GM12865 (cell line): ENCODE measurements around the gene PSTPIP1.

Experiments
- DNase-seq: peaks from one replicate; pipeline ENCODE4 v3.0.0; 2010; ENCODE audit warnings: low read depth
- H3K4me3 ChIP-seq: 2 replicates; pipeline ENCODE4 v1.5.1; 2011; ENCODE audit warnings: mild to moderate bottlenecking, low read depth, low read length, control low read depth
- TF ChIP-seq, protein P1 (sequence below): IDR thresholded peaks from 2 replicates; pipeline ENCODE4 v1.5.1; 2011; ENCODE audit warnings: low read length, control low read depth, low read depth, inconsistent platforms; ENCODE audit not compliant: insufficient read depth; ENCODE audit errors: missing control alignments

PSTPIP1 gene

DNA sequence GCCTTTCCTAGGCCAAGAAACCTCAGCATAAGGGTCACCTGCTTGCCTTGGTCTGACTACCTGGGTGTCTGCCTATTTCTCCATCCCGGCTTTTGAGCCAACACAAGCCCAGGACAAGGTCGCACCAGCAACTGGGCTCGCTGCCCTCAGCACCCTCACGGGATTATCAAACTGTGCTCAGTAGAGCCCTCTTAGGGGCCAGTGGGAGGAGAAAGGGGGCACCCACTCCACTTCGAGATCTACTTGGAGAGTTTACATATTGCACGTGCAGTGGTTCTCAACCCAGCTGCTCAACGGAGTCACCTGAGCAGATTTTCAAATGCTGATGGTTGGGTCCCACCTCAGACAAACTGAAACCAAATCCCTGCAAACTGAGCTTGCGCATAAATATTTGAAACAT lies 44.9 kb downstream of the PSTPIP1 start:
- H3K4me3 ChIP-seq = no peak overlapping the region
- TF ChIP-seq, protein P1, sequence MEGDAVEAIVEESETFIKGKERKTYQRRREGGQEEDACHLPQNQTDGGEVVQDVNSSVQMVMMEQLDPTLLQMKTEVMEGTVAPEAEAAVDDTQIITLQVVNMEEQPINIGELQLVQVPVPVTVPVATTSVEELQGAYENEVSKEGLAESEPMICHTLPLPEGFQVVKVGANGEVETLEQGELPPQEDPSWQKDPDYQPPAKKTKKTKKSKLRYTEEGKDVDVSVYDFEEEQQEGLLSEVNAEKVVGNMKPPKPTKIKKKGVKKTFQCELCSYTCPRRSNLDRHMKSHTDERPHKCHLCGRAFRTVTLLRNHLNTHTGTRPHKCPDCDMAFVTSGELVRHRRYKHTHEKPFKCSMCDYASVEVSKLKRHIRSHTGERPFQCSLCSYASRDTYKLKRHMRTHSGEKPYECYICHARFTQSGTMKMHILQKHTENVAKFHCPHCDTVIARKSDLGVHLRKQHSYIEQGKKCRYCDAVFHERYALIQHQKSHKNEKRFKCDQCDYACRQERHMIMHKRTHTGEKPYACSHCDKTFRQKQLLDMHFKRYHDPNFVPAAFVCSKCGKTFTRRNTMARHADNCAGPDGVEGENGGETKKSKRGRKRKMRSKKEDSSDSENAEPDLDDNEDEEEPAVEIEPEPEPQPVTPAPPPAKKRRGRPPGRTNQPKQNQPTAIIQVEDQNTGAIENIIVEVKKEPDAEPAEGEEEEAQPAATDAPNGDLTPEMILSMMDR = no peak
- no peak for DNase-seq

DNA sequence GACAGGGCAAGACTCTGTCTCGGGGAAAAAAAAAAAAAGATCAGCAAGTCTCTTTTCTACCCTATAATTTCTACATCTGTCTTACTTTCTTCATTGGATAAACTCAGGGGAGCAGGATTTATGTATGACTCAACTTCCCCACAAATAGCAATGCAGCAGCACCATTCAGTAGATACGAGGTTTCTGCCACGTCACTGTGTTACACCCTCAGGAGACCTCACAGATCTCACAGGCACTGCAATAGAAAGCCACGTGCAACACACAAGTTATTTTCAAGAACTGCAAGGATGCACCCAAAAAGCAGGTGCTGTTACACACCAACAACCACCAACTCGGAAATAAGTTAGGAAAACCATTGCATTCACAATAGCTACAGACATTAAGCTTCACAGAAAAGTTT lies 45.7 kb downstream of the PSTPIP1 start:
- H3K4me3 ChIP-seq = no peak overlapping the region
- TF ChIP-seq, protein P1 = no peak
- DNase-seq = no peak

DNA sequence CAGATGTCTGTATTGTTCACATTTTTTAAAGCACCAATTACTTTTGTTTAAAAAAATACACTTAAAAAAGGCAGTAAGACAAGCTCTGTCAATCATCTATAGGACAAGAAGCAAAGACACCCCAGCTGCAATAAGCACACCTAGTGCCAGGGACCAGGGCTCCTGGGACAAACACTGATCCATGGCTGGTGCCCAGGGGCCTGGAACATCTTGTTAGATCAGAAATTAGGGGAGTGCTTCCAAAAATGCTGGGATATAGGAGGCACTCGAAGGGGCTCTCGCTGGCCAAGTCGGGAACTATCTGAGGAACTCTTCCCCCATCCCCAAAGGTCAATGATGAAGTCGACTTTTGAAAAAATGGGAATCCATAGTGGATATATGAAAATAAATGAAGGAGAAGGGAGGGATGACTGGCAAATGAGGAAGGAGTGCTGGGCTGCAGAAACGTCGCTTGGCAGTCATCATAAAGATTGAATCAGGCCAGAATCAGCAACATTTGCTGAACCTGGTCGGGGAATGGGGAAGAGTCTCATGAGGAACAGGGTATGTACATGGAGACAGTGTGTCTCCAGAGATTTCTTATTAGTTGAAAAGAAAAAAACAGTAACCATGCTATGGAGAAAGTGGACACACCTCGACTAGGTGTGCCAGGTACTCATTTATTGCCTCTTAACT lies 47.5 kb downstream of the PSTPIP1 start:
- no peak for DNase-seq
- H3K4me3 ChIP-seq = no peak overlapping the region
- TF ChIP-seq, protein P1 = no peak

DNA sequence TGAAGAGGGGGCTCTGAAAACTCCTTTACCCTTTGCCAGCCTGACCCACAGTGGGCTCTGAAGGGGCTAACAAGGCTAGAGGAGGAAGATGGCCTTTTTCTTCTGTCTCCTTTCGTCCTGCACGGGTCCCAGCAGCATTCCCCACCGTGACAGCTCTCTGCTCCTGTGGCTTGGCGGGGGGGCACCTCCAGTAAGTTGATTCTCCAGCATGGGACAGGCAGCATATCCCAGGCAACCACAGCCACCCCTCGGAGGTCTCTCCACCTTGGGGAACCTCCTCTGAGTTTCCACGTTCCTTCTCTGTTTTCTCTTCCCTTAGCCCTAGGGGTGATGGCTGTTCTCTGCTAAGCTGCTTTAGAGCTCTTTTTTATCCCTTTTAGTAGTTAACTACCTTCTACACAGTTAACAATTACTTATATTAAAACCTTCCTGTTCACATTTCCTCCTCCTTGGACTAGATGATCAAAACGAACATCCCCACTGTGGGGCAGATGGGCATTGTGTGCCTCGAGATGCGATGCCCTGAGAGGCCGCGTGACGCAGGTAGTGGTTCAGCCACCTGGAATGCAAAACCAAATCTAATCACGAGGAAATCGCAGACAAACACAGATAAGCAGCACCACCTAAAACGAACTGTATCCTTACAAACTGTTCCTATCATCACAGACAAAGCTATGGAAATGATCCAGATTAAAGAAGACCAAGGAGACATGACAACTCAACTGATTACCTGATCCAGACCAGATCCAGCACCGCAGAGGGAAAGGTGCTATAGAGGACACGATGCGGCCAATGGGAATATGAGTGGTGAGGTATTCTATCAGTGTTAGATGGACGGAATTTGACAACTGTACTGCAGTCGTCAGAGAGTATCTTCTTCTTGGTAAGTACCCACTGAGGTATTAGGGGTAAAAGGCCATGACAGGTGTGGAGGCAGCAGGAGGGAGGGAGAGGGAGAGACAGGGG lies 48.3 kb downstream of the PSTPIP1 start:
- DNase-seq = no peak
- no peak overlapping the region for H3K4me3 ChIP-seq
- TF ChIP-seq, protein P1 = no peak

DNA sequence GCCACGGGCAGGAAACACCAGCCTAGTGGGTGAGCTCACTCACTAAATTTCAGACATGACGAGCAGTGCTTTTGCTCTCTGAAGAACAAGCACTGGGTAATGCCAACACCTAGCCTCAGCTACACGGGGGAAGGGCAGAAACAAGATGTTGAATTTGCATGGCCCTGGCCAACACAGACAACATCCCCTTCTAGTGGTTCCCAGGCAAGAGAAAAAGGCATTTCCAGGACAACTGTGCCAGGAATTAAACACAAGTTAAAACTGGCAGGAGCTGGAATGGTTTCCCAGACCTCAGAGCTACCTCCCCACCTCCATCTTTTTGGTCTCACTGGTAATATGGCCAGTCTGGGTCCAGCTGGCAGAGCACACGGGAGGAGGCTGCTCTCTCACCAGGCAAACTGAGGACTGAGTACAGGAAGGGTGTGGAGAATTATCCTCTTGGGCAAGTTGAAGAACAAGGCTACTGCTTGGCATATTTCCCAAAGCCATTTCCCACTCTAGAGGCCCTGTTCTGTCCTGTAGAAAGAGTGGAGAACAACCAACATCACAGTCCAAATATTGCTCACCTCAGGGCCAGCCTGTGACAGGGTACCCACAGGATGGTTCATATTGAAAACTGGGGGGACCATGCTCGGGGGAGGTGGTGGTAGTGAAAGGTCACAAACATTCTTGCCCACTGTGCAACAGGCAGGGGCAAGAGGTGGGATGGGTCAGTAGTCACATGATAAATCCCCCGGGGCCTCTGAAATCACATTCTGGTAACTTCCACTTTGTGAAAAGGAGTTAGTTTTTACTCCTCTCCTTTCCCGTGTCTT lies 49.5 kb downstream of the PSTPIP1 start:
- TF ChIP-seq, protein P1 = no peak
- DNase-seq = no peak

DNA sequence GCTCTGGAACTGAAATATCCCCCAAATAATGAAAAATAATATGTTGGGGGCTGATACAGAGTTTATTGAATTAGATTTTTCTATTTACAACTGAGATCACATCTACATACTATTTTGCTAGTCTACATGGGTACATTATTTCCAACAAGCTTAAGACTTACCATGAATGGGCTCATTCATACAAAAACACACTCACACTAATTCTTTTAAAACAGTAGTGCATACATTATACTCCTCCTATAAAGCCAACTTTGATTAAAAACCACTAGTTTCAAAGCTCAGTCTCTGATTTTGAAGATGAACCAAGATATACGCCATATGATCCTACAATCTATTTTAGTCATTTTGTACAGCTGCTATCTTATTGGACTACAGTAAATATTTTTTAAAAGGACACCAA lies 51.1 kb downstream of the PSTPIP1 start:
- DNase-seq = no peak
- H3K4me3 ChIP-seq = no peak overlapping the region
- TF ChIP-seq, protein P1 = no peak

More for the DNA sequence above, 49.5 kb downstream of the PSTPIP1 start:
- H3K4me3 ChIP-seq = no peak overlapping the region
